SH-SY5Y (cell line): Measurements from ENCODE around the gene DQX1.

Experiments used
- GATA2 ChIP-seq: IDR thresholded peaks from 2 replicates; pipeline ENCODE4 v1.6.1; 2011; ENCODE audit warnings: mild to moderate bottlenecking, low read depth, low read length
- GATA3 ChIP-seq: IDR thresholded peaks from 2 replicates; pipeline ENCODE4 v1.6.1; 2011; ENCODE audit warnings: low read depth, mild to moderate bottlenecking, low read length, moderate library complexity

DQX1 gene

DNA sequence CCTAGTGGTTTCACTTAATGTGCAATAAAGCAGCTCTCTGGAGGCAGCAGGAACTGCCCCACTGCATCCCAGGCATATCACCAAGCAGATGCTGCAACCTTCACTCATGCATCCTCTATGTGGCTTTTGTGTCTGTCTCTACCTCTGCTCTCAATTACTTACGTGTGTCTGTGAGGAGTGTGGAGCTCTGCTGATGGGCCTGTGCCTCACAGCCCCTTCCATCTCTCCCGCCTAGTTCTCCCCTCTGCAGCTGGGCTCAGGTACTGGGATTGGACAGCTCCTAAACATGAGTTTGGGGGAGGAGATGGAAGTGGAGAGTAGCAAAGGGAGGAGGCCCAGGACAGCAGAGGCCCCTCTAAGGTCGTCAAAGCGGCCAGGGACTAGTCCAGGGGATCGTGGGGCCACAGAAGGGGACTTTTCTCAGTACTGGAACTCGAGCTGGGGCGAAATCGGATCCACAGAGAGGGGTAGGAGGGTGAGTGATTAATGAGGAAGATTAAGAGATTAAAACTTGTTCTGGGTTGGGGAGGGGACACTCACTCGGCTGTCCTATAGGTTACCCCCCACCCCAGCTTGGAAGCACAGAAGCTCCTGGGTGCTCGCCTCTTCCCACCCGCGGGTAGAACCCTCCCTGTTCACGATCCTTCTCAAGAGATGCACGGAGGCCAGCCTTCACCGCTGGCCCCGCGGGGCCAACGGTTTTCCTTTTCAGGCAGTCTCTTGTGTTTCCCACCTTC lies 24.5 kb downstream of the DQX1 start:
- TF ChIP-seq GATA3, result no peak
- no peak for TF ChIP-seq GATA2

DNA sequence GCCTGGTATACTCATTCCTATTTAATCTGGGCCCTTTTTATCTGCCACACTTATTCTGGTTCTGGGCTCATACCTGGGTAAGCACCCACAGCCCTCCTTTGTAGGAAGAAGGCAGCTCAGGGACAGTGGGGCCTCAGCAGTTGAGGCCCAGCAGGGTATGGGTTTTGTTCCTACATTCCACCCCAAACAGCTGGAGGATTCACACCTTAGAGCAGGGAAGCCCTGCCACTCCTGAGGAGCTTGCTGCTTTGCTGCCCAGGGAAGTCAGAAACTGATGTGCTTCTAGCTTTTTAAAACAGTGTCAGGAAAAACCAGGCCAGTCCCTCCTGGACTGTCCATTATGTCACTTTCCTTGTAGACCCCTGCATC lies 25.5 kb downstream of the DQX1 start:
- no peak for TF ChIP-seq GATA2
- TF ChIP-seq GATA3, result no peak

DNA sequence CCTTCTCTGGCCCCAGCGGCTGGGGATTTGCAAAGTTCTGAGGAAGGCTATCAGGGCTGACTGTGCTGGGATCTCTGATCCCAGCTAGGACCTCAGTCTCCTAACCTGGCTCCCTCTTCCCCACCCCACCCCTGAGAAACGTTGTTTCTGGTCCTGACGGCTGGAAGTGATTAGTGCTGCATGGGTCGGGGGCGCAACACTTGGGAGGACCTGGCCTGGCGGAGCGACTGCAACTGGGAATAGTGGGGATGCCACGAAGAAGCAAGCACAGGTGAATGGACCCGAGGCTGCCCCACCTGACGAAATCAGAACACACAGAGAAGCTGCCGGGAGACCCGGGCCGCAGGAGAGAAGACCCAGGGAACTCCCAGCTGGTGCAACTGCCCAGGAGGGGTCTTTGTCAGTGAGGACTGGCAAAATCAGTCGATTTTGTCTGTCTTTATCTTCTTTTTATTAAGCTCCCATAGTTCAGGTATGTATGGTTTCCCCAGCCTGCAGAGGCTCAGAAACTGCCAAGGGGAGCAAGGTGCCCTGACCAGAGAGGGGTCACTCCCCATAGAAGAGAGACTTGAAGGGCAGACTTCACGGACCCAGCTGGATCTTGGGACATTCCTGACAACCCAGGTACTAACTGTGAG lies 26.0 kb downstream of the DQX1 start:
- TF ChIP-seq GATA3, result no peak
- TF ChIP-seq GATA2, result no peak

DNA sequence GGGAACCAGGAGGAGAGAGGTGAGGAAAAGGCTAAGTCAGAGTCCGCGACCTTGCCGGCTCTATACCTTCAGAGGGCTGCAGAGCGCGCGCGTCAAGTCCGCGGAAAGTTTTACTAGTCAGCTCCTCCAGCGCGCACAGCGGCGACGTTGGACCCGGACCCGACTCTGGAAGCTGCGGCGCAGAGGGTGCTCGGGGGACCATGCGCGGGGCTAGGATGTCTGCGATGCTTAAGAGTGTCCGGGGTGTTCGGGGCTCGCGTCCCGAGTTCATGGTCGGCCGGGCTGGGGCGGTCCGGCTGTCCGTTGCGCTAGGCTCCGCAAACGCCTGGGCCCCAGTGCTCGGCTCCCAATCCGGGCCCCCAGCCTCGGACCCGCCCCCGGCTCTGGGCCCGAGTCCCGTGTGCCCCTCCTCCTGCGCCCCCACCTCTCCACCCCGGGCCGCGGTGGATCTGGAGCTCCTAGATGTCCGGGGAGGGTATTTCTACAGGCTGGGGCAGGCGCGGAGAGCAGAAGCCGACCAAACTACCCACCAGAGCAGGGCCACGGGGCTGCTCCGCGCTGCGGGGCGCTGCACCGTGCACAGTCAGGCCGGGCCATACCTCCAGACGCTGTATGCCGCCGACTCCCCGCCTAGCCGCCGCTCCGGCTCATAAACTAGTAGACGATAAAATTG lies 26.6 kb downstream of the DQX1 start, which contains the start of gene LBX2:
TSS of gene LBX2 (minus strand) at position 337 of the 673 bp plus-strand sequence. CDS start at position 271, 66 bp downstream.
- TF ChIP-seq GATA3 (no peak), GATA2 (no peak)

DNA sequence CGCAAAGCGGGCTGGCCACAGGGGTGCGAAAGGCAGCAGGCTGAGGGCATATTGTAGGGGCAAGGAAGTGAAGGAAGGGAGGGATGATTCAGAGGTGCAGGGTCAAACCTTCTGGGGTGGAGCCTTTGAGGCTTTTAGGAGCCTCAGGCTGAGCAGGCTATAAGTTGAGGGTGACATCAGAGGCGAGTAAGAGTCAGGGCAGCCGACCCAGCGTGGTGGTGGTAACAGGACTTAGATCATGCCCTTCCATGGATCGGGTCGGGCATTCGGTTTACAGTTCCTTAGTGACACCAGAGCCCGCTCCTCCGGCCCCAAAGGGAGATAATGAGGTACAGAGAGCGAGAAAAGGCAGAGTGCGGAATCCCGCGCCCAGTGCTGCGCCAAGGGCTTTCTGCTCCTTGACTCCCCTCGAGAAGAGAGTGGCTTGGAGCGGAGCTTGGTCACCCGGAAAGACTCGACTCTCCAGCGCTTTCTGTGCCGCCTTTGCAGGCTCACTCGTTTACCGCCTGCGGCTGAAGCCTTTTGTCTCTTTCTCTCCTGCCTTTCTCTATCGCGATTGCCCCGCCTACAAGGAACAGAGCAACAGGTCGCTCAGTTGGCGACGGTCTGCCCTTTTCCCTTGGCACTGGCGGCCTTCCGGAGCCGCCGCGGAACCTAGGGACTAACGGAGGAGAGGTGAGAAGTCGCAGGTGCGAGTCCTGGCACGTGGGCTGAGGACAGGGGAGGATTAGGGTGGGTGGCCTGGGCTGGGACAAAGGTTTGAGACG lies 27.3 kb downstream of the DQX1 start:
- TF ChIP-seq GATA2 (no peak), GATA3 (no peak)

DNA sequence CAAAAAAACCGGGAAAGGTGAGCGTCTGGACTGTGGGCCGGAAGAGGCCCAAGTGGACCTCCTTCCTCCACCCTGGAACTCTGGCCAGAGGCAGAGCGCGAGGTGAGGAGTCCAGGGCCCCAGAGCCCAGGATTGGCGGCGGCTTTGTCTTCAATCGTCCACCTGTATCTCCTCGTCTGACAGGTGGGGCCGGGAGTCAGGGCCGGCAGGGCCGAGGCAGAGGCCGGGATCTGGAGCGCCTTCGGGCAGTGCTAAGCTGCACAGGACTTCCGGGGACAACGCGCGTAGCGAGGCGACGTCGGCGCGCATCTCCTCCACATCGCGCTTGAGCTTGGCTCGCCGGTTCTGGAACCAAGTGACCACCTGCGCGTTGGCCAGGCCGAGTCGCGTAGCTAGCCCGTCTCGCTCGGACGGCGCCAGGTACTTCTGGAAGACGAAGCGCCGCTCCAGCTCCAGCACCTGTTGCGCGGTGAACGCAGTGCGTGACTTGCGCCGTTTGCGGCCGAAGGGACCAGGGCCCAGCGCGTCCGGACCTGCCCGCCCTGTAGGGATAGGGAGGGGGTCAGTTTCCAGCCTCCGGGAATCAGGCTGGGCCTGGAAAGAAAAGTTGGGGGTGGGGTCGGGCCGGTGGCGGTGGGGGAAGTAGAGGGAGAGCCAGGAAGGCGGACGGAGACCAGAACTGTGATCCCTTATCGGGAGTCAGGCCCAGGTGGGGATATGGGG lies 28.1 kb downstream of the DQX1 start:
- TF ChIP-seq GATA2 (no peak), GATA3 (no peak)

DNA sequence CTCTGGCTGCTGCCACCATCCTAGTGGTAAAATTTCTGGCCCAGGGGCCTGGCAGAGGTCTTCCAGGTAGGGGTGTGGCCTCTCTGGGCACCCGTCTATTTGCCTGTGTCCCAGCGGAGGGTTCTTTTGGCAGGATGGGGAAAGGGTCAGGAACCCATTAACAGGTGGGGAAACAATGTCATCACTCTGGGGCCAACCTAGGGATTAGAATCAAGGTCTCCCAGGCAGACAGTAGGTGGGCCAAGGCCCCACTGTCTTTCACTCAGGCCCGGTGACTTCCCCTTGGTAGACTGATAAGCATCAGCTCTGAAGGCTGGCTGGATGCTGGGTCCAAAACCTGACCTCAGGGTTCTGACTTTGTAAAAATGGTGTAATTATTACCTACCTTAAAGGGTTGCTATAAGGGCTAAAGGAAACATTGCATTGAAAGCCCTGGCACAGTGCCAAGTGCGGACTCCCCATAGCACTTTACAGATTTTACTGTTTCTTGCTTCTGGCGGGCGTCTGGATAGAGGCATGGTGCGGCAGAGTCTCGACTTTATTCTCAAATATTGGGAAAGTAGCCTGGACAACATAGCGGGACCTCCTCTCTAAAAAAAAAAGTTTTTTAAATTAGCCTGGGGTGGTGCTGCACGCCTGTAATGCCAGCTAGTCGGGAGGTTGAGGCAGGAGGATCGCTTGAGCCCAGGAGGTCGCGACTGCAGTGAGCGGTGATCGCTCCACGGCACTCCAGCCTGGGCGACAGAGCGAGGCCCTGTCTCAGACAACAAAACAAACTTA lies 28.8 kb downstream of the DQX1 start:
- peak; percentile 47 for TF ChIP-seq GATA2
- TF ChIP-seq GATA3, result no peak

DNA sequence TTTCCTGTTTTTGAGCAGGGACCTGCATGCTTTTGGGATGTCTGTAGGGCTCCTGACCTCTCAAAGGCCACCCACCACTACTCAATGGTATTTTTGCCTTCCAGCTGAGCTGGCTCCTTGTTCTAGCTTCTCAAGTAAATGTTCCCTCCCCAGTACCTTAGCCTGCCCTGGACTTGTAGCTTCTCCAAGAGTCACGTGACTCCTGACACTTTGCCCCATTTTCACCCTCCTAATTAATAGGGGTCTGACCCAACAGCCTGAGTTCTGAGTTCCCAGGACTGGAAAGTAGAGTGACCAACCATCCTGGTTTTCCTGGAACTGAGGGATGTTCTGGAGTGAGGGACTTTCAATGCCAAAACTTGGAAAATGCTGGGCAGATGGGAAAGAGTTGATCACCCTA lies 30.6 kb downstream of the DQX1 start:
- TF ChIP-seq GATA3 (no peak), GATA2 (no peak)

DNA sequence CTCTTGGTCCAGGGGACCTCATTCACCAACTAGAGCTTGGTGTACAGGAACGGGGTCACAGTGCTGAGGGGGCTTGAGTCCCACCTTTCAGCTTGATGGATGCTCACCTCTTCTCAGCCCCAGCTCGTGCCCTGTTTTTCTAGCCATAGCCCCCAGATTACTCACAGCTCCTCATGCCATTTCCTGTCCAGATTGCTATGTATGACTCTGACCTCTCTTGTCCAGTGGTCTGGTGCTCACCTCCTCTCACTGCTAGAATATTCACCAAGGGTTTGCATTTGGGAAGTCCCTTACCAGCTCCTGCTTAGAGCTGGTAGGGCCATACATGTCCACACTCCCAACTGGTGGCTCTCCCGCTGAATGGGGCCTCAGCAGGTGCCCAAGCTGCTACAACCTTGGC lies 32.5 kb downstream of the DQX1 start:
- TF ChIP-seq GATA2, result no peak
- no peak for TF ChIP-seq GATA3

DNA sequence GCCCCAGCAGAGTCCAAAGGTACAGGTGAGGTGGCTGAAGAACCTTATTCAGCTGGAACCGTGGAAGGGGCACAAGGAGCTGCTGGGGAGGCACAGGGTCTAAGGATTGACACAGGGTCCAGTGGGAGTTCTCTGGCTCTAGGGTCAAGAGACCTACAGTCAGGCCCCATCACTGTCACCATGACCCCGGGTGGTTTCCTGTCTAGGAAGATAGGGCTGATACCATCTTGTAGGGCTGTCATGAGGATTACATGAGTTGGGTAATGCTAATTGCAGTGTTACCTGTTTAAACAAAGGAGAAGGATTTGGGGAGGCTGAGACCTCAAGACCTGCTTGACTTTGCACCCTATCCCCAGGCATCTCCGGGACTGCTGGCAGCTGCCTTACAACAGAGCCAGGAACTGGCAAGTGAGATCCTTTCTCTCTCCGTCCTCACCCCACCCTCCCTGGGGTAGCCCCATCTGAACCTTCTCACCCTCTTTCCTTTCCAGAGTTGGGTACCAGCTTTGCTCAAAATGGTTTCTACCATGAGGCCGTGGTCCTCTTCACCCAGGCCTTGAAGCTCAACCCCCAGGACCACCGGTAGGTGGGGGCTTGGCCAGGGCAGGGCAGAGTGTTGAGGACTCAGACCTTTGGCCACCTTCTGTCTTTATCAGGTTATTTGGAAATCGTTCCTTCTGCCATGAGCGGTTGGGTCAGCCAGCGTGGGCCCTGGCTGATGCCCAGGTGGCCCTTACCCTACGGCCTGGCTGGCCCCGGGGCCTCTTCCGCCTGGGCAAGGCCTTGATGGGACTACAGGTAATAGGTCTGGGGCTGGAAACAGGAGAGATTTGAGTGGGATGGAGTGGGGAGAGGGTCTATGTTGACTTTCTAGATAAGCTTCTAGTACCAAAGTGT lies 34.1 kb downstream of the DQX1 start:
- TF ChIP-seq GATA2, result no peak
- no peak for TF ChIP-seq GATA3

DNA sequence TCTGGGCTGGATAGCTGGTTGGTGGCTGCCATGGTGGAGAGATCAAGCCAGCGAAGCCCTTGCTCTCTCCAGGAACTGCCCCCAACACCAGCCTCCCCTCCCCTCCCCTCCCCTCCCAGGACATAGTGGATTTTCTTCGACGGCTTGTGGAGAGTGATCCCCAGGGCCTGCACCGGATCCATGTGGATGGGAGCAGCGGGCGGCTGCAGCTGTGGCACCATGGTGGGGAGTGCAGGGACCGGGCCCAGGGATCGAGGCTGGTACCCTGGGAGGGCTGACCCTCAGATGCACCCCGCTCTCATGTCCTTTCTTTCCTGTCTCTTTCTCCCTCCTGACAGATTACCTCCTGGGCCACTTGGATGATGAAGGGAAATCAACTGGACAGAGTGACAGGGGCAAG lies 36.1 kb downstream of the DQX1 start:
- TF ChIP-seq GATA2, result no peak
- TF ChIP-seq GATA3, result no peak
